ENCODE measurements around the gene TEX261. TPM values are rescaled to one million over a fixed set of nuclear protein-coding genes. Genes with fewer than 3 reads are reported as not detected.

TEX261 gene
- total RNA-seq, 1 donor from 2014 or later: 29.0 TPM

GRCh38 chr2:70936165-70936978, 58.3 kb downstream of the TEX261 start:
- peak; percentile 56 to 77 for DNase-seq (ENCODE audit: extremely low spot score in 2 of 2)
- Histone ChIP-seq H3K9me3 (no peaks in the 10 kb centered on the region), H3K36me3 (no peaks in the 10 kb centered on the region), H3K27me3 (no peaks in the 10 kb centered on the region), H3K4me3 (no peak overlapping the region), H3K4me1 (no peaks in the 10 kb centered on the region), H3K27ac (no peak overlapping the region)
- intact Hi-C loops (cut with DNase I): no loop called here
- TF ChIP-seq, protein P1, sequence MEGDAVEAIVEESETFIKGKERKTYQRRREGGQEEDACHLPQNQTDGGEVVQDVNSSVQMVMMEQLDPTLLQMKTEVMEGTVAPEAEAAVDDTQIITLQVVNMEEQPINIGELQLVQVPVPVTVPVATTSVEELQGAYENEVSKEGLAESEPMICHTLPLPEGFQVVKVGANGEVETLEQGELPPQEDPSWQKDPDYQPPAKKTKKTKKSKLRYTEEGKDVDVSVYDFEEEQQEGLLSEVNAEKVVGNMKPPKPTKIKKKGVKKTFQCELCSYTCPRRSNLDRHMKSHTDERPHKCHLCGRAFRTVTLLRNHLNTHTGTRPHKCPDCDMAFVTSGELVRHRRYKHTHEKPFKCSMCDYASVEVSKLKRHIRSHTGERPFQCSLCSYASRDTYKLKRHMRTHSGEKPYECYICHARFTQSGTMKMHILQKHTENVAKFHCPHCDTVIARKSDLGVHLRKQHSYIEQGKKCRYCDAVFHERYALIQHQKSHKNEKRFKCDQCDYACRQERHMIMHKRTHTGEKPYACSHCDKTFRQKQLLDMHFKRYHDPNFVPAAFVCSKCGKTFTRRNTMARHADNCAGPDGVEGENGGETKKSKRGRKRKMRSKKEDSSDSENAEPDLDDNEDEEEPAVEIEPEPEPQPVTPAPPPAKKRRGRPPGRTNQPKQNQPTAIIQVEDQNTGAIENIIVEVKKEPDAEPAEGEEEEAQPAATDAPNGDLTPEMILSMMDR (IDR thresholded peaks at IDR 0.05): no peak

Small RNAs within 50 kb of the gene (small RNA-seq; reads per million reads assigned to genes)
- not detected for gene RN7SL160P

Other genes starting within 250 kb of the TEX261 start
- 3.4 TPM for gene ADD2, start 226.7 kb downstream of the TEX261 start, total RNA-seq
- not detected for gene FIGLA, start 204.2 kb downstream of the TEX261 start, total RNA-seq
- 0.49 TPM for gene CLEC4F, start 174.3 kb downstream of the TEX261 start, total RNA-seq
- gene CD207, start 159.1 kb downstream of the TEX261 start, total RNA-seq: 2.5 TPM
- not detected for gene VAX2, start 94.3 kb downstream of the TEX261 start, total RNA-seq
- gene ATP6V1B1, start 59.0 kb downstream of the TEX261 start, total RNA-seq: not detected
- 4.9 TPM for gene ANKRD53, start 16.2 kb downstream of the TEX261 start, total RNA-seq
- gene NAGK, start 73.8 kb upstream of the TEX261 start, total RNA-seq: 110 TPM
- 12.8 TPM for gene MCEE, start 135.4 kb upstream of the TEX261 start, total RNA-seq
- gene MPHOSPH10, start 135.8 kb upstream of the TEX261 start, total RNA-seq: 21.6 TPM
- gene PAIP2B, start 232.2 kb upstream of the TEX261 start, total RNA-seq: 7.6 TPM